EL (cell line): Measurements from ENCODE around the gene TTLL11.

ENCODE experiments used
- DNase-seq: peaks from one replicate; pipeline ENCODE4 v3.0.0-alpha.2; 2016

The TTLL11 gene

GRCh38 chr9:121823451-121824169 is 269.5 kb downstream of the TTLL11 start:
- no peak for DNase-seq

- DNase-seq = no peak
Observed at GRCh38 chr9:121822093-121823085, 270.7 kb downstream of the TTLL11 start.

- DNase-seq = no peak
Observed at GRCh38 chr9:121821326-121821725, 271.8 kb downstream of the TTLL11 start.

GRCh38 chr9:121820286-121821005 is 272.7 kb downstream of the TTLL11 start:
- no peak for DNase-seq

GRCh38 chr9:121819428-121820231 is 273.5 kb downstream of the TTLL11 start:
- DNase-seq = peak; percentile 41

- DNase-seq = no peak
Observed at GRCh38 chr9:121818841-121819427, 274.2 kb downstream of the TTLL11 start.

GRCh38 chr9:121818016-121818661 is 275.0 kb downstream of the TTLL11 start:
- DNase-seq = no peak

GRCh38 chr9:121817476-121817875 is 275.6 kb downstream of the TTLL11 start:
- DNase-seq = no peak

GRCh38 chr9:121816845-121817450 is 276.2 kb downstream of the TTLL11 start:
- DNase-seq = no peak

- no peak for DNase-seq
Observed at GRCh38 chr9:121816449-121816817, 276.7 kb downstream of the TTLL11 start.

GRCh38 chr9:121815546-121816448 is 277.3 kb downstream of the TTLL11 start:
- DNase-seq = no peak

GRCh38 chr9:121815084-121815483 is 278.0 kb downstream of the TTLL11 start:
- no peak for DNase-seq

- no peak for DNase-seq
Observed at GRCh38 chr9:121814594-121814993, 278.5 kb downstream of the TTLL11 start.

- DNase-seq = no peak
Observed at GRCh38 chr9:121813519-121814210, 279.4 kb downstream of the TTLL11 start.

- DNase-seq = no peak
Observed at GRCh38 chr9:121812159-121812735, 280.9 kb downstream of the TTLL11 start.

GRCh38 chr9:121811751-121812150 is 281.4 kb downstream of the TTLL11 start:
- no peak for DNase-seq

GRCh38 chr9:121811140-121811539 is 282.0 kb downstream of the TTLL11 start:
- no peak for DNase-seq

- no peak for DNase-seq
Observed at GRCh38 chr9:121810489-121810888, 282.6 kb downstream of the TTLL11 start.
